GM23338 (cell line): ENCODE results near the gene MYO1E.

ENCODE experiments used
- EZH2 ChIP-seq: fragments of 200-600 bp; sonication (generic); IDR thresholded peaks from one replicate; pipeline ENCODE4 v1.8.0; 2017; ENCODE audit warnings: antibody characterized with exemption, mild to moderate bottlenecking, low read depth; ENCODE audit not compliant: unreplicated experiment
- EZH2phosphoT487 ChIP-seq: fragments of 200-600 bp; sonication (generic); IDR thresholded peaks from one replicate; pipeline ENCODE4 v1.8.1; 2018; ENCODE audit warnings: antibody characterized with exemption; ENCODE audit not compliant: unreplicated experiment
- POLR2AphosphoS5 ChIP-seq: IDR thresholded peaks from 2 replicates; pipeline ENCODE4 v1.6.1; 2016; ENCODE audit warnings: antibody characterized with exemption, low read depth
- TF ChIP-seq, protein P1 (sequence below), 2 experiments: fragments of 200-600 bp in 1 of 2; sonication (generic) in 1 of 2; conservative IDR thresholded peaks; 2 replicates each; pipeline versions ENCODE4 v1.5.1 to v1.6.1; 2016 to 2017; ENCODE audit warnings: antibody characterized with exemption in 2 of 2, low read depth in 2 of 2, mild to moderate bottlenecking in 2 of 2, moderate library complexity in 1 of 2
- TF ChIP-seq, protein P2 (sequence below): IDR thresholded peaks from one replicate; pipeline ENCODE4 v1.6.1; 2018; ENCODE audit warnings: antibody characterized with exemption; ENCODE audit not compliant: unreplicated experiment

GRCh38 chr15:59407946-59408345 lies 35.3 kb upstream of the MYO1E start:
- TF ChIP-seq EZH2 (no peak), EZH2phosphoT487 (no peak), POLR2AphosphoS5 (no peak)
- TF ChIP-seq, protein P1, sequence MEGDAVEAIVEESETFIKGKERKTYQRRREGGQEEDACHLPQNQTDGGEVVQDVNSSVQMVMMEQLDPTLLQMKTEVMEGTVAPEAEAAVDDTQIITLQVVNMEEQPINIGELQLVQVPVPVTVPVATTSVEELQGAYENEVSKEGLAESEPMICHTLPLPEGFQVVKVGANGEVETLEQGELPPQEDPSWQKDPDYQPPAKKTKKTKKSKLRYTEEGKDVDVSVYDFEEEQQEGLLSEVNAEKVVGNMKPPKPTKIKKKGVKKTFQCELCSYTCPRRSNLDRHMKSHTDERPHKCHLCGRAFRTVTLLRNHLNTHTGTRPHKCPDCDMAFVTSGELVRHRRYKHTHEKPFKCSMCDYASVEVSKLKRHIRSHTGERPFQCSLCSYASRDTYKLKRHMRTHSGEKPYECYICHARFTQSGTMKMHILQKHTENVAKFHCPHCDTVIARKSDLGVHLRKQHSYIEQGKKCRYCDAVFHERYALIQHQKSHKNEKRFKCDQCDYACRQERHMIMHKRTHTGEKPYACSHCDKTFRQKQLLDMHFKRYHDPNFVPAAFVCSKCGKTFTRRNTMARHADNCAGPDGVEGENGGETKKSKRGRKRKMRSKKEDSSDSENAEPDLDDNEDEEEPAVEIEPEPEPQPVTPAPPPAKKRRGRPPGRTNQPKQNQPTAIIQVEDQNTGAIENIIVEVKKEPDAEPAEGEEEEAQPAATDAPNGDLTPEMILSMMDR (conservative IDR thresholded peaks at IDR 0.05; ENCODE audit: low read depth in 2 of 2): no peak
- TF ChIP-seq, protein P2, sequence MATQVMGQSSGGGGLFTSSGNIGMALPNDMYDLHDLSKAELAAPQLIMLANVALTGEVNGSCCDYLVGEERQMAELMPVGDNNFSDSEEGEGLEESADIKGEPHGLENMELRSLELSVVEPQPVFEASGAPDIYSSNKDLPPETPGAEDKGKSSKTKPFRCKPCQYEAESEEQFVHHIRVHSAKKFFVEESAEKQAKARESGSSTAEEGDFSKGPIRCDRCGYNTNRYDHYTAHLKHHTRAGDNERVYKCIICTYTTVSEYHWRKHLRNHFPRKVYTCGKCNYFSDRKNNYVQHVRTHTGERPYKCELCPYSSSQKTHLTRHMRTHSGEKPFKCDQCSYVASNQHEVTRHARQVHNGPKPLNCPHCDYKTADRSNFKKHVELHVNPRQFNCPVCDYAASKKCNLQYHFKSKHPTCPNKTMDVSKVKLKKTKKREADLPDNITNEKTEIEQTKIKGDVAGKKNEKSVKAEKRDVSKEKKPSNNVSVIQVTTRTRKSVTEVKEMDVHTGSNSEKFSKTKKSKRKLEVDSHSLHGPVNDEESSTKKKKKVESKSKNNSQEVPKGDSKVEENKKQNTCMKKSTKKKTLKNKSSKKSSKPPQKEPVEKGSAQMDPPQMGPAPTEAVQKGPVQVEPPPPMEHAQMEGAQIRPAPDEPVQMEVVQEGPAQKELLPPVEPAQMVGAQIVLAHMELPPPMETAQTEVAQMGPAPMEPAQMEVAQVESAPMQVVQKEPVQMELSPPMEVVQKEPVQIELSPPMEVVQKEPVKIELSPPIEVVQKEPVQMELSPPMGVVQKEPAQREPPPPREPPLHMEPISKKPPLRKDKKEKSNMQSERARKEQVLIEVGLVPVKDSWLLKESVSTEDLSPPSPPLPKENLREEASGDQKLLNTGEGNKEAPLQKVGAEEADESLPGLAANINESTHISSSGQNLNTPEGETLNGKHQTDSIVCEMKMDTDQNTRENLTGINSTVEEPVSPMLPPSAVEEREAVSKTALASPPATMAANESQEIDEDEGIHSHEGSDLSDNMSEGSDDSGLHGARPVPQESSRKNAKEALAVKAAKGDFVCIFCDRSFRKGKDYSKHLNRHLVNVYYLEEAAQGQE: no peak
